ENCODE data around the gene UBALD1.

Gene UBALD1

GRCh38 chr16:4572715-4573114 lies 42.0 kb downstream of the UBALD1 start:
- no peak for DNase-seq (ENCODE audit: low spot score)
- TF ChIP-seq, protein P1, sequence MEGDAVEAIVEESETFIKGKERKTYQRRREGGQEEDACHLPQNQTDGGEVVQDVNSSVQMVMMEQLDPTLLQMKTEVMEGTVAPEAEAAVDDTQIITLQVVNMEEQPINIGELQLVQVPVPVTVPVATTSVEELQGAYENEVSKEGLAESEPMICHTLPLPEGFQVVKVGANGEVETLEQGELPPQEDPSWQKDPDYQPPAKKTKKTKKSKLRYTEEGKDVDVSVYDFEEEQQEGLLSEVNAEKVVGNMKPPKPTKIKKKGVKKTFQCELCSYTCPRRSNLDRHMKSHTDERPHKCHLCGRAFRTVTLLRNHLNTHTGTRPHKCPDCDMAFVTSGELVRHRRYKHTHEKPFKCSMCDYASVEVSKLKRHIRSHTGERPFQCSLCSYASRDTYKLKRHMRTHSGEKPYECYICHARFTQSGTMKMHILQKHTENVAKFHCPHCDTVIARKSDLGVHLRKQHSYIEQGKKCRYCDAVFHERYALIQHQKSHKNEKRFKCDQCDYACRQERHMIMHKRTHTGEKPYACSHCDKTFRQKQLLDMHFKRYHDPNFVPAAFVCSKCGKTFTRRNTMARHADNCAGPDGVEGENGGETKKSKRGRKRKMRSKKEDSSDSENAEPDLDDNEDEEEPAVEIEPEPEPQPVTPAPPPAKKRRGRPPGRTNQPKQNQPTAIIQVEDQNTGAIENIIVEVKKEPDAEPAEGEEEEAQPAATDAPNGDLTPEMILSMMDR (IDR thresholded peaks at IDR 0.05): no peak
- Histone ChIP-seq H3K4me3 (no peak overlapping the region), H3K27ac (no peak overlapping the region)

DNA sequence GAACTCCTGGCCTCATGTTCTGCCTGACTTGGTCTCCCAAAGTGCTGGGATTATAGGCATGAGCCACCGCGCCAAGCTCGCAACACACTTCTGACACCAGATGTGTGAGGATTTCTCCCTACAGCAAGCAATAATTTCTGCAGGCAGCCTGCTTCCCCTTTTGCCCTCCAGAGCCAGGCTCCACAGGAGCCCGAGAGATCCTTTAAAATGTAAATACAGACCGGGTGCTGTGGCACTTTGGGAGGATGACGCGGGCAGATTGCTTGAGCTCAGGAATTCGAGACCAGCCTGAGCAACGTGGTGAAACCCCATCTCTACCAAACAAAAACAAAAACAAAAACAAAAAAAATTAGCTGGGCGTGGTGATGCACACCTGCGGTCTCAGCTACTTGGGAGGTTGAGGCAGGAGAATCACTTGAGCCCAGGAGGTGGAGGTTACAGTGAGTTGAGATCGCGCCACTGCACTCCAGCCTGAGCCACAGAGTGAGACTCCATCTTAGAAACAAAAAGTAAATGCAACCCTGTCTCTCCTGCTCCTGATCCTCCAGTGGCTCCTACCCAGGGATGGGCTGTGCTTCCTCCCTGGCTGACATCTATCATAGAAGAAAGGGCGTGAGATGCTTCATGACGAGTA lies 43.9 kb downstream of the UBALD1 start:
- DNase-seq (ENCODE audit: low spot score): no peak
- TF ChIP-seq, protein P1 (IDR thresholded peaks at IDR 0.05): no peak
- Histone ChIP-seq H3K27ac (no peak overlapping the region), H3K4me3 (no peak overlapping the region)

DNA sequence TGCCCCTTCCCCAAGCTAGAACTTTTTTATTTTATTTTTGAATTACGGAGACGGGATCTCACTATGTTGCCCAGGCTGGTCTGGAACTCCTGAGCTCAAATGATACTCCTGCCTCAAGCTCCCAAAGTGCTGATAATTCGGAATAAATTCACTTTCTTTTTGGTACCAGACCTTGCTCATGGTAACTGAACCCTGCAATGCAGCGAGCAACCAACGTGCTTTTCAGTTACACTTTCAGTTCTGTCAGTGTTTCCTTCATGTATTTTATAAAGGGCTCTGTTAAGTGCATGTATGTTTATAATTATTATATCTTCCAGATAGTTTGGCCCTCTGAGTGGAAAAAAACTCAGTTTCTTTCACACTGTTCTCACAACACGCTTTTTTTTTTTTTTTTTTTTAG lies 44.6 kb downstream of the UBALD1 start:
- H3K4me3 ChIP-seq: no peak overlapping the region
- TF ChIP-seq, protein P1 (IDR thresholded peaks at IDR 0.05): no peak
- DNase-seq (ENCODE audit: low spot score): no peak
- no peak overlapping the region for H3K27ac ChIP-seq

- no peak overlapping the region for H3K4me3 ChIP-seq
- TF ChIP-seq, protein P1 (IDR thresholded peaks at IDR 0.05): no peak
- H3K27ac ChIP-seq: no peak overlapping the region
- DNase-seq (ENCODE audit: low spot score): no peak
Measured at GRCh38 chr16:4566144-4566543, 48.5 kb downstream of the UBALD1 start.

DNA sequence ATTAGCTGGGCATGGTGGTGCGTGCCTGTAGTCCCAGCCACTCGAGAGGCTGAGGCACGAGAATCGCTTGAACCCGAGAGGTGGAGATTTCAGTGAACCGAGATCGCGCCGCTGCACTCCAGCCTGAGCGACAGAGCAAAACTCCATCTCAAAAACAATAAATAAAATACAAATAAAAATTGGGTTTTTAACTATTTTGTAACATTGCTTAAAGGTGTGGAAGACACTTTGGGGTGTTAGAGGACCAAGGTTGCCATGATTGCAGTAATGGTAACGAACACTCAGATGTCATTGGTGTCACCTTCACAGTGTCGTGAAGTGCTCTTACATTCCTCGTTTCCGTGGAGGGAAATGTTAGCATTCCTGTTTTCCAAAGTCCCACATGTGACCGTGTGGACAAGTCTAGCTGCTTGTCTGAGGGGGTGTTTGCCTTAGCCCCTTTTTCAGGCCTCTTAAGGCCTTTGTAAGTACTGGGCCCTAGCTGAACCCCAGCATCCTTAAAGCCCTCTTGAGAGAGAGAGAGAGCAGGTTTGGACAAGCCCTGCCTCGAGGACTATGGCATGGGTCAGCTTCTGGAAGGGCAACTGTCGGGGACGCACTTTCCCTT lies 49.9 kb downstream of the UBALD1 start:
- DNase-seq (ENCODE audit: low spot score): no peak
- H3K4me3 ChIP-seq: no peak overlapping the region
- TF ChIP-seq, protein P1 (IDR thresholded peaks at IDR 0.05): no peak
- H3K27ac ChIP-seq: no peak overlapping the region

GRCh38 chr16:4561596-4561995 lies 53.1 kb downstream of the UBALD1 start:
- TF ChIP-seq, protein P1 (IDR thresholded peaks at IDR 0.05): no peak
- no peak for DNase-seq (ENCODE audit: low spot score)
- H3K27ac ChIP-seq: no peak overlapping the region

More at GRCh38 chr16:4561596-4561995, 53.1 kb downstream of the UBALD1 start:
- H3K4me3 ChIP-seq: no peak overlapping the region

Data from coronary artery (tissue), 2 donors.